Testis (tissue), 3 donors: ENCODE results near the gene TAF6. TPM values are rescaled to one million over a fixed set of nuclear protein-coding genes. Genes with fewer than 3 reads are reported as not detected.

Source experiments
- DNase-seq: peaks from one replicate; pipeline ENCODE4 v3.0.0-alpha.2; 2019
- H3K27ac ChIP-seq, 2 donors: fragments of 200-600 bp; sonication (generic); one replicate each; pipeline ENCODE4 v1.5.1; 2019
- H3K27me3 ChIP-seq: fragments of 200-600 bp; sonication (generic); one replicate; pipeline ENCODE4 v1.5.1; 2019
- H3K36me3 ChIP-seq: fragments of 200-600 bp; sonication (generic); one replicate; pipeline ENCODE4 v1.5.1; 2017; ENCODE audit warnings: low read depth; ENCODE audit errors: missing control alignments
- H3K4me1 ChIP-seq: fragments of 200-600 bp; sonication (generic); one replicate; pipeline ENCODE4 v1.5.1; 2019
- H3K4me3 ChIP-seq, 2 donors: fragments of 200-600 bp; sonication (generic); one replicate each; pipeline ENCODE4 v1.5.1; 2017 to 2019
- H3K9me3 ChIP-seq: fragments of 200-600 bp; sonication (generic); one replicate; pipeline ENCODE4 v1.5.1; 2017
- POLR2A ChIP-seq: fragments of 450-650 bp; IDR thresholded peaks from one replicate; pipeline ENCODE4 v1.6.1; 2017; ENCODE audit warnings: antibody characterized with exemption, mild to moderate bottlenecking, moderate library complexity
- WGBS, 2 donors: methylation state at CpG; one replicate each; pipeline ENCODE4 v1.1.5; 2018; 5-methylcytosine and 5-hydroxymethylcytosine counted together
- intact Hi-C: fragments of 100-400 bp; cut with DNase I; formaldehyde crosslinking; loops from one replicate; pipeline ENCODE4 v1.15.1; 2023; ENCODE audit warnings: low total_unique reads
- polyA plus RNA-seq: library from polyadenylated mRNA; stranded (reverse); fragments of 350-450 nt; fragmentation: Illumina TruSeq; extraction: RNeasy Lipid Tissue Mini Kit (QIAGEN cat#74804); gene quantifications from one replicate; pipeline ENCODE4 v1.2.3, GENCODE V29; 2014; ENCODE audit warnings: low read depth, low replicate concordance; ENCODE audit not compliant: insufficient read depth
- total RNA-seq, 2 donors: library from RNA; depleted of rRNA; stranded (reverse); fragments of >200 nt; gene quantifications; one replicate each; pipeline ENCODE4 v1.2.3, GENCODE V29; 2016
- TF ChIP-seq, protein P1 (sequence below), 3 experiments: fragments of 450-650 bp in 2 of 3; fragments of 200-600 bp in 1 of 3; sonication (generic) in 1 of 3; IDR thresholded peaks; one replicate each; pipeline ENCODE4 v1.5.1; 2016 to 2019; ENCODE audit warnings: antibody characterized with exemption in 3 of 3, mild to moderate bottlenecking in 2 of 3, moderate library complexity in 1 of 3

Gene TAF6
- total and polyA plus RNA-seq, 3 donors from 2014 or later: 95.4 to 108 (median 99.1) TPM

DNA sequence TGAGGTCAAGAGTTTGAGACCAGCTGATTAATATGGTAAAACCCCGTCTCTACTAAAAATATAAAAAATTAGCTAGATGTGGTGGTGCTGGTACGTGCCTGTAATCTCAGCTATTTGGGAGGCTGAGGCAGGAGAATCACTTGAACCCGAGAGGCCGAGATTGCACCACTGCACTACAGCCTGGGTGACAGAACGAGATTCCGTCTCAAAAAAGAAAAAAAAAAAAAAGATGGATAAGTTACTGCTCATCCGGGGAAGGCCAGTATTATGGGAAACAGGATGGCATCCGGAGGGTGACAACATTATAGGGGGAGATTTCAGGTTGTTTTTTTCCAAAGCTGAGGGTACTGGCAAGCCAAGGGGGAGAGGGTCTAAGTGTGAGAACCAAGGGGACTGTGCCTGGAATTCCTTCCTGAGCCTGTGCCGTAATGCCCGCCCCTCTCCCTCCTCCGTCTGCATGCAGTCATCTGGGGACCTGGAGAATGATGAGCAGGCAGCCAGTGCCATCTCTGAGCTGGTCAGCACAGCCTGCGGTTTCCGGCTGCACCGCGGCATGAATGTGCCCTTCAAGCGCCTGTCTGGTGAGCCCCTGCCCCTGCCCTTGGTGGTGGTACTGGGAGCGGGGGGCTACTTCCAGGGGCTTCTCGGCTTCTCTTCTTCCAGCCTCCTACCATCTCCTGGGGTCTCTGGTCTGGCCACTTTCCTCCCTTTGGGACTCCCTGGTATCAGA lies 33.9 kb upstream of the TAF6 start:
- no peak overlapping the region for H3K27ac ChIP-seq
- no peak for DNase-seq
- H3K27me3 ChIP-seq: no peaks in the 10 kb centered on the region
- TF ChIP-seq, protein P1, sequence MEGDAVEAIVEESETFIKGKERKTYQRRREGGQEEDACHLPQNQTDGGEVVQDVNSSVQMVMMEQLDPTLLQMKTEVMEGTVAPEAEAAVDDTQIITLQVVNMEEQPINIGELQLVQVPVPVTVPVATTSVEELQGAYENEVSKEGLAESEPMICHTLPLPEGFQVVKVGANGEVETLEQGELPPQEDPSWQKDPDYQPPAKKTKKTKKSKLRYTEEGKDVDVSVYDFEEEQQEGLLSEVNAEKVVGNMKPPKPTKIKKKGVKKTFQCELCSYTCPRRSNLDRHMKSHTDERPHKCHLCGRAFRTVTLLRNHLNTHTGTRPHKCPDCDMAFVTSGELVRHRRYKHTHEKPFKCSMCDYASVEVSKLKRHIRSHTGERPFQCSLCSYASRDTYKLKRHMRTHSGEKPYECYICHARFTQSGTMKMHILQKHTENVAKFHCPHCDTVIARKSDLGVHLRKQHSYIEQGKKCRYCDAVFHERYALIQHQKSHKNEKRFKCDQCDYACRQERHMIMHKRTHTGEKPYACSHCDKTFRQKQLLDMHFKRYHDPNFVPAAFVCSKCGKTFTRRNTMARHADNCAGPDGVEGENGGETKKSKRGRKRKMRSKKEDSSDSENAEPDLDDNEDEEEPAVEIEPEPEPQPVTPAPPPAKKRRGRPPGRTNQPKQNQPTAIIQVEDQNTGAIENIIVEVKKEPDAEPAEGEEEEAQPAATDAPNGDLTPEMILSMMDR (IDR thresholded peaks at IDR 0.05): no peak
- no peak for TF ChIP-seq POLR2A
- 90 to 94% methylated on average over 18 of the region's 18 CpGs for WGBS, 2 donors
- H3K9me3 ChIP-seq: no peaks in the 10 kb centered on the region
- H3K4me1 ChIP-seq: peaks cover 14% of the 10 kb centered on the region
- no peak overlapping the region for H3K4me3 ChIP-seq
- intact Hi-C loops: no loop called here
- no peaks in the 10 kb centered on the region for H3K36me3 ChIP-seq

DNA sequence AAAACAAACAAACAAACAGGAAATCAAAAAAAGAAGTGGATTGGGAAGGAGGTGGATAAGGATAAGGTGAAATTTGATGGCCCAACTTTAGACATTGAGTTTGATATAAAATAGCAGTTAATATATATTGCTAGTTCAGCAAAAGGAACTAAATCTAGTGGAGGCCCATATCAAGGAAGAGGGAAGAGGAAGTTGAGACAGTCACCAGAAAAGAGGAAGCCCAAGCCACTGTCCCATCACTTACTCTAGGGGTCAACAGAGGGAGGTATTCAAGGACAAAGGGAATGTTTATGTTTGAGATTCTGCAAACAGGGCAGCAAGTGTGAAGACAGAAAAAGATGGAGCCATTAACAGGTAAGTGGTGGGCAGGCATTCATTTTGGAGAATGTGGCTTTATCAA lies 33.2 kb upstream of the TAF6 start:
- intact Hi-C loops: no loop called here
- Histone ChIP-seq H3K27me3 (no peaks in the 10 kb centered on the region), H3K4me1 (peaks cover 9% of the 10 kb centered on the region), H3K9me3 (no peaks in the 10 kb centered on the region), H3K36me3 (no peaks in the 10 kb centered on the region), H3K27ac (no peak overlapping the region), H3K4me3 (no peak overlapping the region)
- TF ChIP-seq, protein P1 (IDR thresholded peaks at IDR 0.05): no peak
- no peak for TF ChIP-seq POLR2A
- DNase-seq: no peak

DNA sequence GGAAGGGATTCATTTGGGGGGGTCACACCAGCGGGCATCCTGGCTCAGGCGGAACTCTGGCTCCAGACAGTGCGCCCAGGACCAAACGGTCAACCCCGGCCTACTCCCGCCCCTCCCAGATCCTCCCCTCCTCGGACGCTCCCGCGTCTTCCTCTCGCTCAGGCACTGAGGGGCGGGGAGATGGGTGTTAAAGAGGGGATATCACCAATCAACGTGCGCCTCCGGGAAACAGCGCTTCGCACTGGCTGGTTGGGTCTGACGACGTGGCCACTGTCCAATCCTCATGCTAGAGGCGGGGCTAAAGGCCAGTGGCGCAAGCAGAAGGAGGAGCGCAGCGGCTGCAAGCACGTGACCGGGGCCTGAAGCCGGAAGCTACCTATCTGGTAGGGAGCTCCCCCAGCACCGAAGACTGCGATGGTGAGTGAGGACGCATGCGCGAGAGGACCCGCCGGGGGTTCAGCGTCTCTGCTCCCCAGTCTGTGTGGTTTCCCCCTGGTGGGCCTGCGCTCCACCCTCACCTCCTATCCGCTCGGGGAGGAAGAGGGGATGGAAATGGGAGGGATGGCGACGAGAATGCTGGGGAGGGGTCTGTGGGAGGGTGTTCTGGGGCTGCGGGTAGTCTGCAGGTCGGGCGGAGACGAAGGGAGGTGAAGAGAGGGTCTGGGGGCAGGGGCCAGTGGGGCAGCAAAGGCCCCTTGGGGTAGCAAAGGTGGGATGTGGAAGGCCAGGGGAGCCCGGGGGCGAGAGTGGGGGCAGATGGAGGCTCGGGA lies 29.6 kb upstream of the TAF6 start, which contains the start of gene LAMTOR4:
LAMTOR4 (plus strand) TSS at position 360 of the 770 bp plus-strand sequence; CDS start at position 415, 55 bp downstream.
- Histone ChIP-seq H3K36me3 (no peaks in the 10 kb centered on the region), H3K9me3 (no peaks in the 10 kb centered on the region), H3K4me3 (peak within 1 kb of the TSS; percentile 75 to 86), H3K4me1 (peaks cover 6% of the 10 kb centered on the region), H3K27me3 (no peaks in the 10 kb centered on the region), H3K27ac (peak within 1 kb of the TSS; percentile 75 to 85)
- DNase-seq: peak; percentile 100
- intact Hi-C loops: no loop called here
- WGBS, 2 donors: 0 to 1% methylated on average over 28 to 46 of the region's 46 CpGs
- TF ChIP-seq POLR2A: peak; percentile 6
- TF ChIP-seq, protein P1 (IDR thresholded peaks at IDR 0.05): no peak

DNA sequence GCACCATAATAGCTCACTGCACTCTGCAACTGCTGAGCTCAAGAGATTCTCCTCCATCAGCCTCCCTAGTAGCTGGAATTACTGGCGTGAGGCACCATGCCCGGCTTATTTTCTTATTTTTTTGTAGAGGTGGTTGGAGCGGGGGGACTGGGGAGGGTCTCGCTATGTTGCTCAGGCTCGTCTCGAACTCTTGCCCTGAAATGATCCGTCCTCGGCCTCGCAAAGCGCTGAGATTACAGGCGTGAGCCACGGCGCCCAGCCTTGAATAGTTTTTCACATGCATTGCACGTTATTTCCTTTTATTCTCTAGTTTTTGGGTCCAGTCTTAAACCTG lies 29.0 kb upstream of the TAF6 start:
- intact Hi-C loops: no loop called here

More for the DNA sequence above, 29.0 kb upstream of the TAF6 start:
- WGBS, 2 donors: 5 to 7% methylated on average over 14 of the region's 14 CpGs
- H3K27me3 ChIP-seq: no peaks in the 10 kb centered on the region
- H3K36me3 ChIP-seq: no peaks in the 10 kb centered on the region
- TF ChIP-seq, protein P1 (IDR thresholded peaks at IDR 0.05): no peak
- no peak for TF ChIP-seq POLR2A
- H3K4me3 ChIP-seq: peak overlapping the region; percentile 40 to 86
- no peaks in the 10 kb centered on the region for H3K9me3 ChIP-seq
- no peak for DNase-seq
- H3K4me1 ChIP-seq: peaks cover 6% of the 10 kb centered on the region
- peak overlapping the region; percentile 62 to 75 for H3K27ac ChIP-seq
